Endodermal cell (in vitro differentiated cells): Measurements from ENCODE around the gene ABCA8. TPM values are rescaled to one million over a fixed set of nuclear protein-coding genes. Genes with fewer than 3 reads are reported as not detected.

Source experiments
- DNase-seq: peaks from one replicate; pipeline ENCODE4 v3.0.0-alpha.2; 2017
- H3K27ac ChIP-seq: 2 replicates; pipeline ENCODE4 v1.5.1; 2013; ENCODE audit warnings: mild to moderate bottlenecking, low read depth, low read length, moderate library complexity
- H3K27me3 ChIP-seq: 2 replicates; pipeline ENCODE4 v1.6.1; 2013; ENCODE audit warnings: mild to moderate bottlenecking, low read length, moderate library complexity; ENCODE audit not compliant: insufficient read depth, control insufficient read depth, poor library complexity, severe bottlenecking
- H3K36me3 ChIP-seq: 2 replicates; pipeline ENCODE4 v1.7.0; 2013; ENCODE audit warnings: mild to moderate bottlenecking, low read length, moderate library complexity; ENCODE audit not compliant: control insufficient read depth, insufficient read depth
- H3K4me1 ChIP-seq: one replicate; pipeline ENCODE4 v1.7.0; 2013; ENCODE audit warnings: low read length; ENCODE audit not compliant: control insufficient read depth, insufficient read depth
- H3K4me3 ChIP-seq: 2 replicates; pipeline ENCODE4 v1.5.1; 2013; ENCODE audit warnings: mild to moderate bottlenecking, low read length, moderate library complexity
- H3K9ac ChIP-seq: 2 replicates; pipeline ENCODE4 v1.6.1; 2013; ENCODE audit warnings: mild to moderate bottlenecking, low read length, moderate library complexity; ENCODE audit not compliant: poor library complexity, severe bottlenecking; ENCODE audit errors: extremely low read depth
- H3K9me3 ChIP-seq: 2 replicates; pipeline ENCODE4 v1.6.1; 2013; ENCODE audit warnings: mild to moderate bottlenecking, low read length, moderate library complexity; ENCODE audit not compliant: control insufficient read depth
- H3K27ac Mint-ChIP-seq: 2 replicates; pipeline ENCODE4 v1.8.0; 2020; ENCODE audit warnings: mixed read lengths
- H3K27me3 Mint-ChIP-seq: 2 replicates; pipeline ENCODE4 v1.8.0; 2021; ENCODE audit warnings: mild to moderate bottlenecking, mixed read lengths; ENCODE audit not compliant: insufficient read depth
- H3K36me3 Mint-ChIP-seq: 2 replicates; pipeline ENCODE4 v1.8.0; 2020; ENCODE audit warnings: low read depth, mixed read lengths
- H3K4me1 Mint-ChIP-seq: 2 replicates; pipeline ENCODE4 v1.8.0; 2020; ENCODE audit warnings: mixed read lengths
- H3K4me3 Mint-ChIP-seq: 2 replicates; pipeline ENCODE4 v1.8.0; 2020; ENCODE audit warnings: mild to moderate bottlenecking, moderate library complexity, mixed read lengths
- H3K9me3 Mint-ChIP-seq: 2 replicates; pipeline ENCODE4 v1.8.0; 2020; ENCODE audit warnings: mild to moderate bottlenecking, mixed read lengths
- WGBS, 2 experiments: methylation state at CpG; one replicate each; pipeline versions ENCODE4 v1.1.5 to v1.1.7; 2013; ENCODE audit warnings: missing lambda C conversion rate in 2 of 2, mixed read lengths in 1 of 2; ENCODE audit not compliant: insufficient coverage in 1 of 2, insufficient read length in 1 of 2; 5-methylcytosine and 5-hydroxymethylcytosine counted together
- total RNA-seq, 2 donors: library from RNA; stranded (reverse); fragmentation: NEBNext Ultra II Directional in 1 of 2; extraction: Animal tissue kit (Norgen Biotek cat#: 25700) in 1 of 2; gene quantifications; 2 replicates in 1 of 2; 3 replicates in 1 of 2; pipeline ENCODE4 v1.2.1, GENCODE V29; 2021
- TF ChIP-seq, protein P1 (sequence below): fragments of 200-600 bp; sonication (generic); conservative IDR thresholded peaks from 2 replicates; pipeline ENCODE4 v1.5.0; 2021; ENCODE audit warnings: antibody characterized with exemption, mild to moderate bottlenecking

ABCA8 gene
- total RNA-seq, 2 donors from 2014 or later = not detected

DNA sequence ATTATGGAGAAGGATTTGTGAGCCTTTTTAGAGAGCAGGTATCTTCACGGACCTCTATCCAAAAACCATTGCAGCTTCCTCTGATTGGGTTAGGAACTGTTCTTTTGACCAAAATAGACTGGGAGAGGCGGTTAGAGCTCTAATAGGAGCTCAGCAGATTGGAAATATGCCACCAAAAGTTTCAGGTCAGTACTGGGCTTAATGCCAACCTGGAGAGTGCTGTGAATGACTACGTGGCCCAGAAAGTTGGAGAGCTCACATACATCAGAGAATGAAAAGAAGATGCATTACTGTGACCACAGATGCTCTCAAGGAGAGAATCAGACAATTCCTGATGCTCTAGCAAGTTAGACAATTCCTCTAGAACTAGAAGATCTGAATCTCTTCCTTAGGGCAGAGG lies 86.5 kb downstream of the ABCA8 start:
- WGBS, 2 experiments = 88 to 96% methylated on average over 3 of the region's 3 CpGs
- H3K4me1 Mint-ChIP-seq = peaks cover 1% of the 10 kb centered on the region
- DNase-seq = no peak

DNA sequence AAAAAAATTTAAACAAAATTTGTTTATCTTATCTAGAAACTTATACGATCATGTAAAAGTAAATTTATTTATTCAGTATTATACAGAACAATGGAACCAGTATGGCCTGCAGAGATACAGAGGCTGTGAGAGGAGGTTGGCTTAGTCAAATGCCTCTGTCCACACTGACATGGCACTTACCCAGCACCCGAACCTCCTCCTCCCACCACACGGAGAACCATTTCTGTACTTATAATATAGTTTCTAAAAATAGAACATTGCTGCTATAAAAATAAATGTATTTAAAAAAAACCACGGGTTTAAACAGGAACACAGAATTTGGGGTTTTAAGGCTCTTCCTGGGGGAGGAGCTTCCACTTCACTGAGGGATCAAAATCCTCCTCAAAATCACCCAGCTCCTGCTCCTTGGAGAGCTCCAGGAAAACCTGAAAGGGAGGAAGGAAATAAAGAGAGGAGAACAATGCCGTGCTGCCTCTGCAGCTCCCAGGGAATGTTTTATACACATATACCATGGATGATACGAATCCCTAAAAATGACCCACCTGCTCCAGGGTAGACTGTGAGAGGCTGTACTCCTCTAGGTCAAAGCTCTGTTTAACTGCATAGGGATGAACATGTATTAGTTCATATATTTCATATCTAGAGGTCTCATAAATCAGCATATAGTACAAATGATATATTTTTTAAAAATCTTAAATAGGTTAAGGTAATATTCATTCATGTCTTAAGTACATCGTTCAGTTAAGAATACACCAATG lies 87.3 kb downstream of the ABCA8 start:
- 88% methylated on average over 4 of the region's 7 CpGs; no CpG with 5 or more reads in 1 of the 2 experiments for WGBS, 2 experiments
- TF ChIP-seq, protein P1, sequence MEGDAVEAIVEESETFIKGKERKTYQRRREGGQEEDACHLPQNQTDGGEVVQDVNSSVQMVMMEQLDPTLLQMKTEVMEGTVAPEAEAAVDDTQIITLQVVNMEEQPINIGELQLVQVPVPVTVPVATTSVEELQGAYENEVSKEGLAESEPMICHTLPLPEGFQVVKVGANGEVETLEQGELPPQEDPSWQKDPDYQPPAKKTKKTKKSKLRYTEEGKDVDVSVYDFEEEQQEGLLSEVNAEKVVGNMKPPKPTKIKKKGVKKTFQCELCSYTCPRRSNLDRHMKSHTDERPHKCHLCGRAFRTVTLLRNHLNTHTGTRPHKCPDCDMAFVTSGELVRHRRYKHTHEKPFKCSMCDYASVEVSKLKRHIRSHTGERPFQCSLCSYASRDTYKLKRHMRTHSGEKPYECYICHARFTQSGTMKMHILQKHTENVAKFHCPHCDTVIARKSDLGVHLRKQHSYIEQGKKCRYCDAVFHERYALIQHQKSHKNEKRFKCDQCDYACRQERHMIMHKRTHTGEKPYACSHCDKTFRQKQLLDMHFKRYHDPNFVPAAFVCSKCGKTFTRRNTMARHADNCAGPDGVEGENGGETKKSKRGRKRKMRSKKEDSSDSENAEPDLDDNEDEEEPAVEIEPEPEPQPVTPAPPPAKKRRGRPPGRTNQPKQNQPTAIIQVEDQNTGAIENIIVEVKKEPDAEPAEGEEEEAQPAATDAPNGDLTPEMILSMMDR = no peak
- Mint-ChIP-seq H3K36me3 (no peaks in the 10 kb centered on the region), H3K4me3 (no peak overlapping the region), H3K27me3 (peaks cover 7% of the 10 kb centered on the region), H3K4me1 (peaks cover 6% of the 10 kb centered on the region), H3K9me3 (peaks cover 3% of the 10 kb centered on the region), H3K27ac (no peak overlapping the region)
- H3K36me3 ChIP-seq = no peaks in the 10 kb centered on the region
- no peaks in the 10 kb centered on the region for H3K27me3 ChIP-seq
- H3K9me3 ChIP-seq = no peaks in the 10 kb centered on the region
- no peak for DNase-seq
- no peaks in the 10 kb centered on the region for H3K4me1 ChIP-seq
- no peak overlapping the region for H3K9ac ChIP-seq
- no peak overlapping the region for H3K4me3 ChIP-seq
- no peak overlapping the region for H3K27ac ChIP-seq

More for the DNA sequence above, 86.5 kb downstream of the ABCA8 start:
- Histone ChIP-seq H3K9ac (no peak overlapping the region), H3K36me3 (no peaks in the 10 kb centered on the region), H3K27ac (no peak overlapping the region), H3K4me3 (no peak overlapping the region), H3K9me3 (peaks cover 6% of the 10 kb centered on the region), H3K4me1 (no peaks in the 10 kb centered on the region), H3K27me3 (no peaks in the 10 kb centered on the region)
- Mint-ChIP-seq H3K27ac (no peak overlapping the region), H3K27me3 (peaks cover 7% of the 10 kb centered on the region), H3K4me3 (no peak overlapping the region), H3K36me3 (no peaks in the 10 kb centered on the region), H3K9me3 (peaks cover 3% of the 10 kb centered on the region)
- TF ChIP-seq, protein P1 = no peak

DNA sequence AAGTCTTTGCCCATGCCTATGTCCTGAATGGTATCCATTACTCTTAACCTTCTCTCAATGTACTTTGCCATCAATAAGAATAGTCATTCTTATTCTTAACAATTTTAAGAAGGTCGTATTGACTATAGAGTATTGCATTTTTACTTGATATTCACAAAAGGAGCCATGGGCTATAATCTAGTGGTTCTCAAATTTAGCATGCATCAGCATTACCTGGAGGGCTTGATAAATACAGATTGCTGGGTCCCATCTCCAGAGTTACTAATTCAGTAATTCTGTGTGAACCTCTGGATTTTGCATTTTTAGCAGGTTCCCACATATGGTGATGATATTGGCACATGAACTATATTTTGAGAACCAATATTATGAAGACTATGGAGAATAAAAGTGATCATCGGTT lies 89.6 kb downstream of the ABCA8 start:
- H3K4me3 ChIP-seq = no peak overlapping the region
- Mint-ChIP-seq H3K4me1 (peaks cover 18% of the 10 kb centered on the region), H3K36me3 (no peaks in the 10 kb centered on the region), H3K4me3 (no peak overlapping the region), H3K27ac (no peak overlapping the region), H3K9me3 (peaks cover 3% of the 10 kb centered on the region), H3K27me3 (peaks cover 7% of the 10 kb centered on the region)
- no peak for DNase-seq
- no peaks in the 10 kb centered on the region for H3K36me3 ChIP-seq
- no peak overlapping the region for H3K9ac ChIP-seq
- H3K9me3 ChIP-seq = no peaks in the 10 kb centered on the region
- 93 to 100% methylated on average over 2 of the region's 2 CpGs for WGBS, 2 experiments
- no peaks in the 10 kb centered on the region for H3K27me3 ChIP-seq
- TF ChIP-seq, protein P1 = no peak
- H3K27ac ChIP-seq = no peak overlapping the region
- no peaks in the 10 kb centered on the region for H3K4me1 ChIP-seq
